SK-N-SH treated with all-trans-retinoic acid at 6 μM for 48 hours (cell line): Measurements from ENCODE around the gene CAPN12.

ENCODE experiments used
- OSR1 ChIP-seq: fragments of 250-450 bp; sonication (Bioruptor Pico); IDR thresholded peaks from 2 replicates; pipeline ENCODE4 v1.8.0; 2022; ENCODE audit warnings: moderate library complexity, mild to moderate bottlenecking, inconsistent platforms
- TF ChIP-seq, protein P1 (sequence below): fragments of 250-450 bp; sonication (Bioruptor Pico); IDR thresholded peaks from 2 replicates; pipeline ENCODE4 v1.8.0; 2020; ENCODE audit warnings: mild to moderate bottlenecking, moderate library complexity, borderline replicate concordance

DNA sequence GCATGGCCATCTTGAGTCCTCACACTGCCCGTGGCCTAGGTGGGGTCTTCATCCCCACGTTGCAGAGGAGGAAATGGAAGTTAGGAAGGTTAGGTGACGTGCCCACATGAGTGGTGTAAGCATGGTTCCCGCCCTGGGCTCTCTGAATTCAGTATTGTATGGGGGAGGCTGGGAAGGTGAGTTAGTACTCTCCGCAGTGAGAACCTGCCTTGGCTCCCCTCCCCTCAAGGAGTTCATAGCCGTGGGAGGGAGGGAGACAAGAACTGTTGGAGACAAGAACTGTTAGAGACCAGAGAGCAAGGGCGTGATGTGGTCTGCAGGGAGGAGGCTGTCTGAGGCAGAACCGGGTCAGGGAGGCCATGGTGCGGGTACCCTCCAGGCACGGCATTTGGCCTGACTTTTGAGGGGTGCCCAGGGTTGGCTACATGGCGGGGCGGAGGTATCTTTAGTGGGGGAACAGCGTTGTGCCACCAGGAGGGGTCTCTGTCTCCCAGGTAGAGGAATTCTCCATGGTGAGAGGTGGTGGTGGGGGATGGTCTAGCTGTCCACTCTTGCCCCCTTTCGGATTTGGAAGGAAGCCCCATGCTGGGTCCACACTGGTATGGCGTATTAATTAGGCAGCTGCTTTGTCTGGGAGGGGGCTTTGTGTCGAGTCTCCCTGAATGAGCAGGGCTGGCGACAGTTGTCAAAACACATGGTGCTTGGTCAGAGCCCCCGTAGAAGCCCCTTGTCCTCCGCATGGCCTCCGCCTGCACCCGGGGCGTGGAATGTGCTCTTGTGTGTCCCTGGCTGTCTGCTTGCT lies 45.8 kb downstream of the CAPN12 start:
- TF ChIP-seq OSR1: no peak
- TF ChIP-seq, protein P1, sequence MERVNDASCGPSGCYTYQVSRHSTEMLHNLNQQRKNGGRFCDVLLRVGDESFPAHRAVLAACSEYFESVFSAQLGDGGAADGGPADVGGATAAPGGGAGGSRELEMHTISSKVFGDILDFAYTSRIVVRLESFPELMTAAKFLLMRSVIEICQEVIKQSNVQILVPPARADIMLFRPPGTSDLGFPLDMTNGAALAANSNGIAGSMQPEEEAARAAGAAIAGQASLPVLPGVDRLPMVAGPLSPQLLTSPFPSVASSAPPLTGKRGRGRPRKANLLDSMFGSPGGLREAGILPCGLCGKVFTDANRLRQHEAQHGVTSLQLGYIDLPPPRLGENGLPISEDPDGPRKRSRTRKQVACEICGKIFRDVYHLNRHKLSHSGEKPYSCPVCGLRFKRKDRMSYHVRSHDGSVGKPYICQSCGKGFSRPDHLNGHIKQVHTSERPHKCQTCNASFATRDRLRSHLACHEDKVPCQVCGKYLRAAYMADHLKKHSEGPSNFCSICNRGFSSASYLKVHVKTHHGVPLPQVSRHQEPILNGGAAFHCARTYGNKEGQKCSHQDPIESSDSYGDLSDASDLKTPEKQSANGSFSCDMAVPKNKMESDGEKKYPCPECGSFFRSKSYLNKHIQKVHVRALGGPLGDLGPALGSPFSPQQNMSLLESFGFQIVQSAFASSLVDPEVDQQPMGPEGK (CRISPR knock-in tag): no peak
